ENCODE data around the gene MED27.

MED27 gene

DNA sequence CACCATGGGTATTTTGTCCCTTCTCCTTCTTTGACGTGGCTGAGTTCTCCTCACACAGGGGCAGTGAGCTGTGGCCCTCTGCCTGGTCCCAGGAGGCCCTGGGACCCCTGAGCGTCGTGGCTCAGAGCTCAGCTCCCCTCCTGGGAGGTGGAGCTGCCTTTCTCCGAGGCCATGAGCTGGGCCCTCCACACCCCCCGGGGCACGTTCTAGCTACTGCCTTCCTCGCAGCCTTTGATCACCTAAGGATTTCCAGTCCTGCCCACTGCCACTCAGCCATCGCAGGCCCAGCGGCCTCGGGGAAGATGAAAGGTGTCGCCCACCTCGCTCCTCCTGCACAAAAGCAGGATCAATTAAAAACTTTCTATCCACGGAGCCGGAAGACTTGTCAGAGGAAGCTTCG lies 244.9 kb downstream of the MED27 start:
- no peak for DNase-seq (ENCODE audit: low spot score)

GRCh38 chr9:131833906-131834305 lies 245.8 kb downstream of the MED27 start:
- no peak for DNase-seq (ENCODE audit: low spot score)

- no peak for DNase-seq (ENCODE audit: low spot score)
Measured at GRCh38 chr9:131833083-131833482, 246.6 kb downstream of the MED27 start.

- no peak for DNase-seq (ENCODE audit: low spot score)
Measured at GRCh38 chr9:131831380-131832165, 248.1 kb downstream of the MED27 start.

DNA sequence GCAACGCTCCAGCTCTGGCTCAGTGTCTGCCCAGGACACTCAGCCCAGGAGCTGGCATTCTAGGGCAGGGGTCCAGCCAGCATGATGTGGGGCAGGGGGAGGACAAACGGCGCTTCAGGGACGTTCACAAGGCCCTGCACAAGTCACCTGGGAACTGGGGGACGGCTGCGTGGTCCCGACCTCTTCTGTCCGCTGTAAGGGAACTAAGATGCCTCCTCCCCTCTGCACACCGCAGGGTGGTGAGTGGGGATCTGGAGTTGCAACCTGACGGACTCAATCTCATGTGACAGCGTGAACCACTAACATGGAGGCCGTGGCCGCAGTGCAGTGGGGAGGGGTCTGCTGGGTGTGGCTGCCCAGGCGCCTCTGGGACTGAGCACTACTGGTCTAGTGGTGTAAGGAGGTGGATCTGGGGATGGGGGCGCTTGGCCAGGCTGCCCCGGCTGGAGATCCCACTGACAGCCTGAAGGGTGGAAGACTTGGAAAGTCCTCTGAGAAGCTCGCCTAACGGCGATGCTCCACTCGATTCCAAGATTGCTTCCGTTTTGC lies 251.8 kb downstream of the MED27 start:
- no peak for DNase-seq (ENCODE audit: low spot score)

- DNase-seq (ENCODE audit: low spot score): no peak
Measured at GRCh38 chr9:131826966-131827525, 252.6 kb downstream of the MED27 start.

DNA sequence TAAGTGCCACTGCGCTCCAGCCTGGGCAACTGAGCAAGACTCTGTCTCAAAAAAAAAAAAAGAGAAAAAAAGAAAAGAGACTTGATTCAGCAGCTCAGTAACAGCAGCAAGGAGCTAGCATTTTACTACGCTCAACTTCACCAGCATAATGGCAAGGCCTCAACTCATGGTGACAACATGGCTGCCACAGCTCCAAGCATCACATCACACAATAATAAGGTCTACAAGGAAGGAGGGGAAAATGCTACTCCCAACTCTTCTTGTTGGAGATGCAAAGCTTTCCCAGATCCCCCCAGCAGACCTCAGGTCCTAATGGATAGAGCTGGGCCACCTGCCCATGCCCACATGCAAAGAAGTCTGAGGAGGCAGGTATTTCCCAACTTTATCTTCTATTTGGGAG lies 253.6 kb downstream of the MED27 start:
- no peak for DNase-seq (ENCODE audit: low spot score)

DNA sequence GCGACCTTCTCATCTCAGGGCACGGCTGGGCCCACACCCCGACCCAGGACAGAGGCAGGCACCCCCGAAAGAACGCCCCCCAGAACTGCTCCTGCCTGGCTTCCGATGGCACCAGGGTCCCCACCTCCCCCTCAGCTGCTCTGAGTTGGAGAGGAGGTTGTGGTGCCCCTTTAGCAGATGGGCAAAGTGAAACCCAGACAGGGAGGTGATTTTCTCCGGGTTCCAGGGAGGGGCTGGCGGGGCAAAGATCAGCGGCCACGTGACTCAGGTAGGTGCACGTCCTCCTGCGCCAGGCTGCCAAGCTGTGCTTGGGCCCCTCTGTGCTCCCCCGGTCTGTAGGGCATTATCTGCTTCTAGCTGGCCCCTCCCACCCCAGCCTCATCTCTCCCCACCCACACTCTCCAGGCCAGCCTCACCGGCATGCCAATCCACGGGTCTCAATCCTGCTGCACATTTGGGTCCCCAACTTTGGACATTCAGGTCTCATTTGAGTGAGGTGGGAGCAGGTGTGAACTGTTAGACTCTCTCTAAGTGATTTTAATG lies 254.6 kb downstream of the MED27 start:
- no peak for DNase-seq (ENCODE audit: low spot score)

GRCh38 chr9:131824155-131824594 lies 255.5 kb downstream of the MED27 start:
- DNase-seq (ENCODE audit: low spot score): no peak

DNA sequence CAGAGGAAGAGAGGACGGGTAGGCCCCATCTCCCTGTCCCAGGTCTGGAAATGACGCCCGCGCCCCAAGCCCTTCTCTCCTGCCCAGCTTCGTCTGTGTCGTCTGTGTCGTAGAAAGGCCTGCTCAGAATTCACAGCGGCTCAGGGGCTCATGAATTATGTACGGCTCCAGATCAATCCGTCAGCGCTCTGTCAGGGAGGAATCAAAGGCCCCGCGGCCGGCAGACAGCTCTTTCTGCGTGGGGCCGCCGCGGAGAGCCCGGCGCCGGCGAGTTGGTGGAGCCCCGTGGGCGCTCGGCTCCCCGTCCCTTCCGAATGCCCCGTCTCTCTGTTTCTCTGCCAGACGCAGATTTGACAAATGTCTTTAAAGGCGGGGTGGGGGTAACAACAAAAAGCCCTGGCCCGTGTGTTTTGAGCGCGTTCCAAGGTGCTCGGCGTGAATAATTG lies 255.9 kb downstream of the MED27 start:
- DNase-seq (ENCODE audit: low spot score): no peak

DNA sequence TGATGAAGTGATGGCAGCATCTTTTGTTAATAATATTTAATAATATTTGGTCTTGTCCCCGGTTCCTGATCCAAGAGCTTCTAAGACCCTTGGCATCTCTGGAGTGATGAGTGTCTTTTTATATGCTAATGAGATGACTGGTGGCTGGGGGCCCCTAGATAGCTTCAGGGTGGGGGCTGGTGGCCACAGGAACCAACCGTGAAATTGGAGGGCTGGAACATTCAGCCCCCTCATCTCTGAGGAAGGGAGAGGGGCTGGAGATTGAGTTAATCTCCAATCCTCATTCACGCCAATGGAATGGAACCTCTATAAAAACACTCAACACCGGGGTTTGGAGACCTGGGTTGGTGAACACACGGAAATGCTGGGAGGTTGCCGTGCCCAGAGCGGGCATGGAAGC lies 261.6 kb downstream of the MED27 start:
- no peak for DNase-seq (ENCODE audit: low spot score)

GRCh38 chr9:131817627-131818026 lies 262.0 kb downstream of the MED27 start:
- DNase-seq (ENCODE audit: low spot score): no peak

- no peak for DNase-seq (ENCODE audit: low spot score)
Measured at GRCh38 chr9:131817073-131817472, 262.6 kb downstream of the MED27 start.

DNA sequence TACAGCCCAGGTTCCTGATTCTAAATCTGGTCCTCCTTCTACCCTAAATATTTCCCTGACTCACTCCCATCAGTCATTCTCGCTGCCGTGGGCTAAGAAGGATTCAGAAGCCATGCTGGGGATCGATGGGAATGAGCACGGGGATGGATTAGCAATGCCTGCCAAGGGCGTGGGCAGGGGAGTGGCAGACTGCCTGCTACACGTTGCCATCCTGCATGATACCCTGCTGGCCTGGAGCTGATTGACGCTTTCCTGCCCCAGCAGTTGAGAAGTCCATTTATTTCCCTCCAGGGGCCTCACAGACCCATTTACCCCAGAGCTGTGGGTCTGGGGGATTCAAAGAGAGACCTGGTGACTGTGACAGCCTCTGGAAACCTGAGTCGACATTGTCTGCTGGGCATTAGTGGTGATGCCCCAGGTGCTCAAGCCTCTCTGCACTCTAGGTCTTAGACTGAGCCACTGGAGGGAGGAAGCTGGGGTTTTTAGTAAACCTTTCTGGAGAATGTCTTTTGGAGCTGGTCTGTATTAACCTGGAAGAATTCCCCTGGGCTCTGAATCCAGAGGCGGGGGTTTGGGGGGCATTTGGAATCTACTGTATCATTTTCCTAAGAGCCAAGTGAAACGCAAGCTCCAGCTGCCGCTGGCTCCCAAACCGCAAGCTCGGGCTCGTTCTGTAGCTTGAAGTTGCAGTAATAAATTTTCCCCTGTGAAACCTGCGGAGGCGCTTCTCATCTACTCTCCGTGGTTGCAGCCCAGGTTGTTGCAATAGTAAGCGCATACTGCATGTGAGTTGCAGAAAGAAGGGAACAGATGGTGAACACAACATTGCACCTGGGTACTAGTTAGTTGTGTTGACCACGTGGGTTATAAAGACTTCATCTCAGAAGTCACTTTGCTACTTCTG lies 263.4 kb downstream of the MED27 start:
- peak; percentile 52 for DNase-seq (ENCODE audit: low spot score)

DNA sequence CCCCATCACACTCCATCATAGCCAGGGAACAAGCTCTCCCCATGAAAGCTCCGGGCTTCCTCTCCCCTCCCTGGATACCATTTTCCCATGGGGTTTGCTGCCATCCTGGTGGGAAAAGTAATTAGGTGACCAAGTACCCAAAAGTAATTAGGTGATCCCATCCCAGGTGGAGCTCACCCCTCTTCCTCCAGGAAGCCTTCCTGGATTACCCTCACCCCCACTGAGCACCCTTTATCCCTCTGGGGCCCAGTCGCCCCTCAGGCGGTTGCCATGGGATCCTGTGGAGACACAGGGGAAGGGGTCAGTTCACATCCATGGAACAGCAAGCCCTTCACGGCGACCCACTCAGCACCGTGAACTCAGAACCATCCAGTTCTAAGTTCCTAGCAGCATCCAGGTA lies 265.0 kb downstream of the MED27 start:
- DNase-seq (ENCODE audit: low spot score): no peak

GRCh38 chr9:131813116-131813515 lies 266.6 kb downstream of the MED27 start:
- no peak for DNase-seq (ENCODE audit: low spot score)

DNA sequence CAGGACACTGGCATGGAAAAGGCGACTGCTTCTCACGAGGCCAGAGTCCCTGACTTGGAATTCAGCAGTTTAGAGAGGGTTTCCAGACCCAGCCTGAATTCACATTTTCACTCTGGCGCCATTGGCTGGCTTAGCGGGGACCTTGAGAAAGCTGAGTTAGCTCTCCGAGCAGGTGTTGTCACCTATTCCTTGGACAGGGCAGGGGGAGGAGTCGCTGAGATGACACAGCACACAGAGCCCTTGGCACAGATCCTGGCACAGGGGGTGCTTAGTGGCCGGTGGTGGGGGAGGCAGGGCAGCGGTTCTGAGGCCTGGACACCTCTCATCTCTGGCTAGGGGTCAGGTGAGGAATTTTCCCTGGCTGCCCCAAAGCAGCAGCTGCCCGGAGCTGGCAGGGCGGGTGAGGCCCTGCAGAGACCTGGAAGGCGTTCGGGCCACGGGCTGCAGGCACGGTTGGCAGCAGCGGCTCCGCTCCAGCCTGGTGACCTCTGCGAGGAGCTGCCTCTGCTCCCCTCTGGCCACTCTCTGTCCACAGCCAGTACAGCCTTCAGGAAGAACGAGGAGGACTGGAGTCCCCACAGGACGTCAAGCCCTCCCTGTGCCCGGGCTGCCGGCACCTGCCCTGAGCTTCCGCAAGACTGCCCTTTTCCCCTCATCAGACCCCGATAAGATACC lies 267.4 kb downstream of the MED27 start:
- DNase-seq (ENCODE audit: low spot score): no peak

- DNase-seq (ENCODE audit: low spot score): no peak
Measured at GRCh38 chr9:131811405-131811804, 268.3 kb downstream of the MED27 start.

- DNase-seq (ENCODE audit: low spot score): peak; percentile 52
Measured at GRCh38 chr9:131810351-131811170, 269.1 kb downstream of the MED27 start.

All from HuH-7 (cell line).